IMR-90 (cell line): ENCODE results near the gene IL36RN. TPM values are rescaled to one million over a fixed set of nuclear protein-coding genes. Genes with fewer than 3 reads are reported as not detected.

Experiments used
- ATAC-seq: fragments of 200-7000 bp; cut with Tn5 transposase; 2 replicates; pipeline ENCODE4 v1.9.1; 2020; ENCODE audit warnings: low read depth, mild to moderate bottlenecking, moderate library complexity
- BruUV-seq: library from RNA; stranded (reverse); fragments of 400-500 nt; replicated peaks from 2 replicates; lab custom pipeline; 2021; lab: Mats Ljungman, UMichigan
- CTCF ChIA-PET: fragments of 300-600 bp; formaldehyde crosslinking; extraction: SDS; loops from one replicate; lab custom pipeline; 2021; ENCODE audit warnings: antibody characterized with exemption; lab: Yijun Ruan, JAX
- POLR2A ChIA-PET: fragments of 300-600 bp; sonication (Branson Sonifier 250); formaldehyde crosslinking; loops from one replicate; lab custom pipeline; 2022; ENCODE audit warnings: antibody characterized with exemption; ENCODE audit not compliant: unreplicated experiment; lab: Charles Lee
- DNase-seq: peaks from one replicate; pipeline ENCODE4 v3.0.0; 2013
- H2AFZ ChIP-seq: replicated peaks from 2 replicates; pipeline ENCODE3; 2013; ENCODE audit warnings: low read length, mild to moderate bottlenecking; ENCODE audit not compliant: poor library complexity
- H2AK5ac ChIP-seq: 2 replicates; pipeline ENCODE4 v1.6.1; 2013; ENCODE audit warnings: low read depth, low read length, inconsistent platforms
- H2AK9ac ChIP-seq: replicated peaks from 2 replicates; pipeline ENCODE3; 2013; ENCODE audit warnings: mild to moderate bottlenecking, low read depth, low read length, moderate library complexity; ENCODE audit not compliant: poor library complexity
- H2BK120ac ChIP-seq: 2 replicates; pipeline ENCODE4 v1.6.1; 2013; ENCODE audit warnings: low read depth, low read length, inconsistent platforms
- H2BK15ac ChIP-seq: 3 replicates; pipeline ENCODE4 v1.6.1; 2013; ENCODE audit warnings: low read depth, low read length, inconsistent platforms
- H2BK20ac ChIP-seq: 2 replicates; pipeline ENCODE4 v1.6.1; 2013; ENCODE audit warnings: low read depth, mild to moderate bottlenecking, inconsistent platforms, low read length, moderate library complexity
- H2BK5ac ChIP-seq: 2 replicates; pipeline ENCODE4 v1.6.1; 2013; ENCODE audit warnings: mild to moderate bottlenecking, low read depth, low read length, inconsistent platforms; ENCODE audit not compliant: poor library complexity, severe bottlenecking
- H3K14ac ChIP-seq: replicated peaks from 2 replicates; pipeline ENCODE4 v1.6.1; 2013; ENCODE audit warnings: low read depth, low read length, inconsistent platforms
- H3K18ac ChIP-seq: 2 replicates; pipeline ENCODE4 v1.6.1; 2013; ENCODE audit warnings: low read depth, low read length, control low read depth
- H3K23ac ChIP-seq: 2 replicates; pipeline ENCODE4 v1.6.1; 2013; ENCODE audit warnings: low read depth, low read length, inconsistent platforms
- H3K27ac ChIP-seq: 2 replicates; pipeline ENCODE4 v1.5.1; 2013; ENCODE audit warnings: mild to moderate bottlenecking, control low read depth, low read length; ENCODE audit not compliant: insufficient read depth
- H3K27me3 ChIP-seq: 2 replicates; pipeline ENCODE4 v1.6.1; 2013; ENCODE audit warnings: low read length; ENCODE audit not compliant: control insufficient read depth, insufficient read depth
- H3K36me3 ChIP-seq: 2 replicates; pipeline ENCODE4 v1.6.1; 2013; ENCODE audit warnings: low read length, mixed read lengths; ENCODE audit not compliant: control insufficient read depth, insufficient read depth
- H3K4ac ChIP-seq: 2 replicates; pipeline ENCODE4 v1.6.1; 2013; ENCODE audit warnings: low read depth, low read length, inconsistent platforms
- H3K4me1 ChIP-seq: 2 replicates; pipeline ENCODE4 v1.6.1; 2013; ENCODE audit warnings: low read length, mixed read lengths; ENCODE audit not compliant: control insufficient read depth, insufficient read depth
- H3K4me2 ChIP-seq: 2 replicates; pipeline ENCODE4 v1.6.1; 2013; ENCODE audit warnings: low read depth, mild to moderate bottlenecking, control low read depth, low read length, moderate library complexity
- H3K4me3 ChIP-seq: 2 replicates; pipeline ENCODE4 v1.5.1; 2013; ENCODE audit warnings: low read depth, mild to moderate bottlenecking, control low read depth, low read length, moderate library complexity; ENCODE audit not compliant: insufficient read depth
- H3K56ac ChIP-seq: 2 replicates; pipeline ENCODE4 v1.6.1; 2013; ENCODE audit warnings: low read length, inconsistent platforms; ENCODE audit not compliant: insufficient read depth; ENCODE audit errors: extremely low read depth
- H3K79me1 ChIP-seq, 2 experiments: 2 replicates each; pipeline ENCODE4 v1.6.1; 2013; ENCODE audit warnings: low read length in 2 of 2, inconsistent platforms in 1 of 2, low read depth in 1 of 2
- H3K9ac ChIP-seq: 2 replicates; pipeline ENCODE4 v1.6.1; 2013; ENCODE audit warnings: low read depth, low read length, control low read depth
- H3K9me1 ChIP-seq: 2 replicates; pipeline ENCODE4 v1.6.1; 2013; ENCODE audit warnings: low read length, inconsistent platforms; ENCODE audit not compliant: insufficient read depth
- H3K9me3 ChIP-seq: 2 replicates; pipeline ENCODE4 v1.6.1; 2013; ENCODE audit warnings: low read length; ENCODE audit not compliant: control insufficient read depth, insufficient read depth
- H4K20me1 ChIP-seq: 2 replicates; pipeline ENCODE4 v1.6.1; 2013; ENCODE audit warnings: low read length, inconsistent platforms; ENCODE audit not compliant: insufficient read depth
- H4K5ac ChIP-seq: 2 replicates; pipeline ENCODE4 v1.6.1; 2013; ENCODE audit warnings: mild to moderate bottlenecking, low read depth, low read length, control low read depth
- H4K8ac ChIP-seq, 2 experiments: 2 replicates each; pipeline ENCODE4 v1.6.1; 2013; ENCODE audit warnings: low read depth in 2 of 2, low read length in 2 of 2, control low read depth in 1 of 2, inconsistent platforms in 1 of 2
- H4K91ac ChIP-seq: 2 replicates; pipeline ENCODE4 v1.6.1; 2013; ENCODE audit warnings: low read depth, low read length, inconsistent platforms; ENCODE audit not compliant: insufficient read depth
- BHLHE40 ChIP-seq: fragments of 150-350 bp; IDR thresholded peaks from 2 replicates; pipeline ENCODE4 v1.6.1; 2016; ENCODE audit warnings: mild to moderate bottlenecking, low read depth, low read length
- CEBPB ChIP-seq: IDR thresholded peaks from 2 replicates; pipeline ENCODE4 v1.6.1; 2012; ENCODE audit warnings: low read depth, low read length, improper control_type of control experiment
- CTCF ChIP-seq: conservative IDR thresholded peaks from 2 replicates; pipeline ENCODE4 v1.5.1; 2012; ENCODE audit warnings: mild to moderate bottlenecking, low read depth, low read length, improper control_type of control experiment
- FOS ChIP-seq: fragments of 150-350 bp; IDR thresholded peaks from 2 replicates; pipeline ENCODE4 v1.6.1; 2016; ENCODE audit warnings: low read depth, low read length
- MAZ ChIP-seq: IDR thresholded peaks from 2 replicates; pipeline ENCODE4 v1.6.1; 2012; ENCODE audit warnings: low read depth, mild to moderate bottlenecking, low read length, improper control_type of control experiment, moderate library complexity, borderline replicate concordance
- MXI1 ChIP-seq: IDR thresholded peaks from 2 replicates; pipeline ENCODE4 v1.6.1; 2012; ENCODE audit warnings: low read depth, mild to moderate bottlenecking, low read length, moderate library complexity, borderline replicate concordance
- RAD21 ChIP-seq: IDR thresholded peaks from 2 replicates; pipeline ENCODE4 v1.6.1; 2012; ENCODE audit warnings: low read length, improper control_type of control experiment
- RCOR1 ChIP-seq: IDR thresholded peaks from 2 replicates; pipeline ENCODE4 v1.6.1; 2012; ENCODE audit warnings: mild to moderate bottlenecking, low read length, improper control_type of control experiment; ENCODE audit not compliant: insufficient replicate concordance
- RFX5 ChIP-seq: IDR thresholded peaks from 2 replicates; pipeline ENCODE4 v1.8.0; 2012; ENCODE audit warnings: low read depth, mild to moderate bottlenecking, low read length, moderate library complexity
- WGBS, 2 experiments: methylation state at CpG; one replicate each; pipeline versions ENCODE4 v1.1.5 to v1.1.7; 2013; ENCODE audit warnings: missing lambda C conversion rate in 2 of 2; ENCODE audit not compliant: insufficient read length in 1 of 2; ENCODE audit errors: extremely low coverage in 2 of 2; 5-methylcytosine and 5-hydroxymethylcytosine counted together
- dilution Hi-C: fragments of 300-500 bp; cut with HindIII; formaldehyde crosslinking; loops from one replicate; pipeline ENCODE4 v1.14.3; 2018; ENCODE audit warnings: low sequenced_read_pairs; ENCODE audit not compliant: unreplicated experiment
- in situ Hi-C: fragments of 300-500 bp; cut with MboI; formaldehyde crosslinking; loops from 3 replicates; pipeline ENCODE4 v1.14.3; 2019; ENCODE audit warnings: low sequenced_read_pairs, inconsistent platforms, mixed read lengths
- intact Hi-C: fragments of 100-400 bp; cut with micrococcal nuclease; formaldehyde crosslinking; loops from 2 replicates; pipeline ENCODE4 v1.10.0; 2022
- polyA plus RNA-seq, 3 experiments: library from polyadenylated mRNA; depleted of rRNA; stranded (reverse); fragments of >200 nt; gene quantifications; 2 replicates each; pipeline ENCODE4 v1.2.3, GENCODE V29; 2012; ENCODE audit warnings: low replicate concordance in 1 of 3
- total RNA-seq: library from RNA; depleted of rRNA; stranded (reverse); fragments of >200 nt; gene quantifications from 2 replicates; pipeline ENCODE4 v1.2.3, GENCODE V29; 2012

Gene IL36RN
- total and polyA plus RNA-seq, 2 of the 4 experiments (the other 2 are of a cell fraction), result not detected

GRCh38 chr2:113104054-113104611 lies 45.1 kb downstream of the IL36RN start:
- Histone ChIP-seq H3K4me2 (no peak overlapping the region), H2BK15ac (no peak overlapping the region), H3K79me1 (no peaks in the 10 kb centered on the region), H2AFZ (no peak overlapping the region), H3K4me1 (no peaks in the 10 kb centered on the region), H2AK5ac (no peak overlapping the region), H3K4me3 (no peak overlapping the region), H4K8ac (no peak overlapping the region), H3K14ac (no peak overlapping the region), H2BK120ac (no peak overlapping the region), H2BK5ac (no peak overlapping the region), H3K9me3 (no peaks in the 10 kb centered on the region), H2AK9ac (no peak overlapping the region), H3K9me1 (no peaks in the 10 kb centered on the region), H3K23ac (no peak overlapping the region), H3K9ac (no peak overlapping the region), H3K27ac (no peak overlapping the region), H4K5ac (no peak overlapping the region), H3K36me3 (no peaks in the 10 kb centered on the region), H3K18ac (no peak overlapping the region), H3K56ac (no peak overlapping the region), H4K20me1 (no peaks in the 10 kb centered on the region), H3K27me3 (no peaks in the 10 kb centered on the region), H4K91ac (no peak overlapping the region), H3K4ac (no peak overlapping the region), H2BK20ac (no peak overlapping the region)
- ChIA-PET CTCF (interaction anchor here (0.5 kb wide), 1 partner anchor 19 kb away, joined by 3 read pairs; no protein-coding TSS in a partner anchor), POLR2A (no interaction called here)
- no CpG with 5 or more reads among the region's 3 CpGs for WGBS, 2 experiments
- BruUV-seq, result no TSS peak
- dilution Hi-C loops, result no loop called here
- in situ Hi-C loops, result no loop called here
- TF ChIP-seq RFX5 (no peak), CEBPB (no peak), RAD21 (no peak), MAZ (no peak), BHLHE40 (no peak), MXI1 (no peak), RCOR1 (no peak), CTCF (no peak), FOS (no peak)
- intact Hi-C loops, result no loop called here
- ATAC-seq, result no peak
- no peak for DNase-seq
